ENCODE measurements around the gene MT1A. TPM values are rescaled to one million over a fixed set of nuclear protein-coding genes. Genes with fewer than 3 reads are reported as not detected.

Gene MT1A
- total and polyA plus RNA-seq, 3 donors from 2014 or later = 10.6 TPM; not detected in 2

DNA sequence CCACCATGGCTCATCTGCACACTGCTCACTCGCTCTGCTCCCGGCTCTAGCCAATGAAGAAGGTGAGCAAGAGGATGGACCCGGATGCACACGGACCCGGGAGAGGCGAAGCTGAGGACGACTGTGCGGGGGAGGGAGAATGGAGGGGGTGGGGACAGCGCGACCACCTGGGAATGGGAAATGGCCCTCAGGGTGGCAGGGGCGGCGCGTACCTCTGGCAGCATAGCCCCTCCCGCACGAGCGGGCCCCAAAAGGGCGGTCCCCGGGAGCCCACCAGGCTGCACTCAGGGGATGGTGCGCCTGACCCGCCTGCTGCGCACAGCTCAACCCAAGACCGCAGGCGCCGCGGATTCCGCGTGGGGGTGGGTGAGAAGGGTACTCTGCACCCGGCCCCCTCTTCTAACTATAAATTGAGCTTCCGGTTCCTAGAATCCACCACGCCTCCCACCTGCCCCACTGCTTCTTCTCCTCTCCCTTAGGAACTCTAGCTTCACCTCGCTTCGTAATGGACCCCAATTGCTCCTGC, 37.3 kb downstream of the MT1A start:
- Histone ChIP-seq H3K4me3 (peak overlapping the region in 1 of 2 donors; percentile 39), H3K9me3 (no peaks in the 10 kb centered on the region), H3K36me3 (ENCODE audit: low read depth, missing control alignments) (no peaks in the 10 kb centered on the region), H3K4me1 (no peaks in the 10 kb centered on the region), H3K27ac (no peak overlapping the region), H3K27me3 (no peaks in the 10 kb centered on the region)
- 15 to 32% methylated on average over 19 to 32 of the region's 32 CpGs for WGBS, 2 donors
- TF ChIP-seq, protein P1, sequence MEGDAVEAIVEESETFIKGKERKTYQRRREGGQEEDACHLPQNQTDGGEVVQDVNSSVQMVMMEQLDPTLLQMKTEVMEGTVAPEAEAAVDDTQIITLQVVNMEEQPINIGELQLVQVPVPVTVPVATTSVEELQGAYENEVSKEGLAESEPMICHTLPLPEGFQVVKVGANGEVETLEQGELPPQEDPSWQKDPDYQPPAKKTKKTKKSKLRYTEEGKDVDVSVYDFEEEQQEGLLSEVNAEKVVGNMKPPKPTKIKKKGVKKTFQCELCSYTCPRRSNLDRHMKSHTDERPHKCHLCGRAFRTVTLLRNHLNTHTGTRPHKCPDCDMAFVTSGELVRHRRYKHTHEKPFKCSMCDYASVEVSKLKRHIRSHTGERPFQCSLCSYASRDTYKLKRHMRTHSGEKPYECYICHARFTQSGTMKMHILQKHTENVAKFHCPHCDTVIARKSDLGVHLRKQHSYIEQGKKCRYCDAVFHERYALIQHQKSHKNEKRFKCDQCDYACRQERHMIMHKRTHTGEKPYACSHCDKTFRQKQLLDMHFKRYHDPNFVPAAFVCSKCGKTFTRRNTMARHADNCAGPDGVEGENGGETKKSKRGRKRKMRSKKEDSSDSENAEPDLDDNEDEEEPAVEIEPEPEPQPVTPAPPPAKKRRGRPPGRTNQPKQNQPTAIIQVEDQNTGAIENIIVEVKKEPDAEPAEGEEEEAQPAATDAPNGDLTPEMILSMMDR (IDR thresholded peaks at IDR 0.05) = no peak
- TF ChIP-seq POLR2A (IDR thresholded peaks at IDR 0.05) = no peak
- DNase-seq = no peak
- intact Hi-C loops (cut with DNase I; ENCODE audit: low total_unique reads) = no loop called here

DNA sequence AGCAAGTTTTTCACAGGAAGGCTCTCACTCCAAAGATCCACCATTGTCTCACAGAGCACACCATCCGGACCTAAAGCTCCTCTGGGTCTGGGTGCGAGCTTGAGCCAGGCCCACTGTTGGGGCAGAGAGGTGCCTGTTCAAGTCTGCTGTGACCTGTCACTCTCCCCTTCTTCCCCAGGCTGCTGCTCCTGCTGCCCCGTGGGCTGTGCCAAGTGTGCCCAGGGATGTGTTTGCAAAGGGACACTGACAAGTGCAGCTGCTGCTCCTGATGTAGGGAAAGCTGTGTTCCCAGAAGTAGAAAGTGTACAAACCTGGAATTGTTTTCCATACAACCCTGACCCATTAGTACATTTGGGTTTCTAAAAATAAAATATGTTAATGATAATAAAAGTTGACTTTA, 39.0 kb downstream of the MT1A start:
- Histone ChIP-seq H3K4me3 (no peak overlapping the region), H3K4me1 (peaks cover 8% of the 10 kb centered on the region), H3K9me3 (no peaks in the 10 kb centered on the region), H3K36me3 (ENCODE audit: low read depth, missing control alignments) (no peaks in the 10 kb centered on the region), H3K27me3 (no peaks in the 10 kb centered on the region), H3K27ac (no peak overlapping the region)
- intact Hi-C loops (cut with DNase I; ENCODE audit: low total_unique reads) = no loop called here
- 84 to 90% methylated on average over 2 to 3 of the region's 3 CpGs for WGBS, 2 donors
- no peak for DNase-seq
- TF ChIP-seq, protein P1 (IDR thresholded peaks at IDR 0.05) = no peak
- TF ChIP-seq POLR2A (IDR thresholded peaks at IDR 0.05) = no peak

DNA sequence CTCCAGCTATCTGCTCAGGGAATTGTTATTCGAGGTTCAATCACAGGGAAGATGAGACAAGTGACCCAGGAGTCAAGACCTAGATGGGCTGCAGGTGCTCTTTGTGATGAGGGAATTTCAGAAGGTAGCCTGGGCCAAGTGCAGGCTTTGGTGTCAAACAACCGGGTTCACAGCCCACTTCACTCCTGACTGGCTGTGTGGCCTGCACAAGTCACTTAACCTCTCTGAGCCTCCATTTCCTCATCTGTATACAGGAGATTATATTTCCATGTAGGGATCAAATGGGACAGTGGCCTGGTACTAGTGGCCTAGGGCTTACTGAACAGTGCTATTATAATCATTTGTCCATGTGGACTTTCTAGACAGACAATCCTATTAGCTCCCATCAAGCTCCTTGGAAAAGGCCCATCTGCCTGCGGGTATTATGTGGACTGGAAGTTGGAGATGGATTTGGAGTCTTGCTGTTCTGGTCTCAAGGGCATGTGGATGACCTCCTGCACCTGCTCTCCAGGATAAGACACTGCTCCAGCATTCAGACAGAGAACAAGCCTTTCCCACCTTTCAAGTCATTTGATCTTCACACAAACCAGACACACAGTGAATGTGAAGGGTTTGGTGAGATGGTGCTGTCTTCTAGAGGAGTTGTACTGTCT, 40.7 kb downstream of the MT1A start:
- no peaks in the 10 kb centered on the region for H3K36me3 ChIP-seq (ENCODE audit: low read depth, missing control alignments)
- no peaks in the 10 kb centered on the region for H3K9me3 ChIP-seq
- H3K4me1 ChIP-seq = peaks cover 16% of the 10 kb centered on the region
- no peak for TF ChIP-seq POLR2A (IDR thresholded peaks at IDR 0.05)
- TF ChIP-seq, protein P1 (IDR thresholded peaks at IDR 0.05) = no peak
- intact Hi-C loops (cut with DNase I; ENCODE audit: low total_unique reads) = no loop called here
- no peak overlapping the region for H3K4me3 ChIP-seq
- H3K27ac ChIP-seq = no peak overlapping the region
- 88 to 94% methylated on average over 3 of the region's 3 CpGs for WGBS, 2 donors
- DNase-seq = no peak
- no peaks in the 10 kb centered on the region for H3K27me3 ChIP-seq

DNA sequence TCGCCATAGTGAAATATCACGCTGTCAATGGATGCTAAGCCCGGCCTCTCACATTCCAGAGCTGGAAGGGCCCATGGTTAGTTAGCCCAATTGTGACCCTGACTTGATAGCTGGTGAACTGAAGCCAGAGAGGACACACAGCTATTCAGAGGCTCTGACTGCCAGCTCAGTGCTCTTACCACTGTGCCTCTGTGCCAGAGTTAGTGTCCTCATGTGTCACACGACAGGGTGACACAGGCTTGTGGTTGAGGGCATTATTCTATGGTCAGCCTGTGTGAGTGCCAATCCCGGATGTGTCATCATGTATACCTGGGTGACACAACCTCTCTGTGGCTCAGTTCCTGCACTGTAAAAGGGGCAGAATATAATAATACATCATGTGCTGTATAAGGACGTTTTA, 41.4 kb downstream of the MT1A start:
- TF ChIP-seq, protein P1 (IDR thresholded peaks at IDR 0.05) = no peak
- no peak for TF ChIP-seq POLR2A (IDR thresholded peaks at IDR 0.05)
- intact Hi-C loops (cut with DNase I; ENCODE audit: low total_unique reads) = no loop called here
- H3K9me3 ChIP-seq = no peaks in the 10 kb centered on the region
- no peak for DNase-seq
- H3K27me3 ChIP-seq = no peaks in the 10 kb centered on the region
- no peak overlapping the region for H3K27ac ChIP-seq
- peaks cover 16% of the 10 kb centered on the region for H3K4me1 ChIP-seq
- 89 to 93% methylated on average over 5 to 6 of the region's 6 CpGs for WGBS, 2 donors
- H3K36me3 ChIP-seq (ENCODE audit: low read depth, missing control alignments) = no peaks in the 10 kb centered on the region
- H3K4me3 ChIP-seq = no peak overlapping the region
